Neural progenitor cell (in vitro differentiated cells): ENCODE results near the gene EDAR.

Source experiments
- CTCF ChIP-seq: fragments of 200-600 bp; sonication (generic); IDR thresholded peaks from 2 replicates; pipeline ENCODE4 v1.5.1; 2017; ENCODE audit warnings: antibody characterized with exemption, mild to moderate bottlenecking
- EZH2 ChIP-seq: fragments of 200-600 bp; sonication (generic); IDR thresholded peaks from 2 replicates; pipeline ENCODE4 v1.6.1; 2017; ENCODE audit warnings: antibody characterized with exemption, mild to moderate bottlenecking, moderate library complexity
- EZH2phosphoT487 ChIP-seq: fragments of 200-600 bp; sonication (generic); IDR thresholded peaks from 2 replicates; pipeline ENCODE4 v1.6.1; 2017; ENCODE audit warnings: antibody characterized with exemption

- TF ChIP-seq CTCF (no peak), EZH2 (no peak), EZH2phosphoT487 (no peak)
Observed at GRCh38 chr2:108923736-108924579, 65.1 kb downstream of the EDAR start.
